Liver (tissue), 9 donors: Measurements from ENCODE around the gene MYO1C. TPM values are rescaled to one million over a fixed set of nuclear protein-coding genes. Genes with fewer than 3 reads are reported as not detected.

ENCODE experiments used
- DNase-seq: peaks from one replicate; pipeline ENCODE4 v3.0.0-alpha.2; 2017; ENCODE audit warnings: low spot score
- H3K27ac ChIP-seq, 2 donors: one replicate each; pipeline ENCODE4 v1.7.0; 2013; ENCODE audit warnings: inconsistent platforms in 2 of 2, low read length in 2 of 2, control low read depth in 1 of 2, low read depth in 1 of 2, mild to moderate bottlenecking in 1 of 2
- H3K27me3 ChIP-seq, 4 donors: one replicate each; pipeline versions ENCODE4 v1.6.1 to v1.7.0; 2013; ENCODE audit warnings: low read length in 3 of 4, inconsistent platforms in 1 of 4, mild to moderate bottlenecking in 1 of 4, moderate library complexity in 1 of 4; ENCODE audit not compliant: control insufficient read depth in 4 of 4, insufficient read depth in 4 of 4
- H3K36me3 ChIP-seq, 4 donors: one replicate each; pipeline versions ENCODE4 v1.6.1 to v1.7.0; 2013; ENCODE audit warnings: low read length in 3 of 4, mild to moderate bottlenecking in 3 of 4, low read depth in 1 of 4, moderate library complexity in 1 of 4; ENCODE audit not compliant: control insufficient read depth in 4 of 4, insufficient read depth in 3 of 4
- H3K4me1 ChIP-seq, 4 donors: one replicate each; pipeline versions ENCODE4 v1.6.1 to v1.7.0; 2013; ENCODE audit warnings: low read length in 3 of 4, mild to moderate bottlenecking in 3 of 4, moderate library complexity in 1 of 4; ENCODE audit not compliant: control insufficient read depth in 4 of 4, insufficient read depth in 4 of 4
- H3K4me3 ChIP-seq, 3 donors: one replicate each; pipeline versions ENCODE4 v1.6.1 to v1.7.0; 2013; ENCODE audit warnings: low read length in 3 of 3, control low read depth in 1 of 3, low read depth in 1 of 3, mild to moderate bottlenecking in 1 of 3
- H3K9ac ChIP-seq, 2 donors: one replicate each; pipeline ENCODE4 v1.7.0; 2013; ENCODE audit warnings: low read length in 2 of 2, mild to moderate bottlenecking in 2 of 2, moderate library complexity in 2 of 2, control low read depth in 1 of 2, low read depth in 1 of 2
- H3K9me3 ChIP-seq, 4 donors: one replicate each; pipeline versions ENCODE4 v1.6.1 to v1.7.0; 2013; ENCODE audit warnings: low read length in 3 of 4; ENCODE audit not compliant: control insufficient read depth in 4 of 4
- ATF3 ChIP-seq: IDR thresholded peaks from 2 replicates; pipeline ENCODE4 v1.6.1; 2016; ENCODE audit warnings: antibody characterized with exemption
- CTCF ChIP-seq: fragments of 150-350 bp; IDR thresholded peaks from 2 replicates; pipeline ENCODE4 v1.5.1; 2017; ENCODE audit warnings: improper control_type of control experiment, low read depth, low read length; ENCODE audit not compliant: missing input control
- EGR1 ChIP-seq, 2 donors: IDR thresholded peaks; 2 replicates each; pipeline ENCODE4 v1.6.1; 2016 to 2018; ENCODE audit warnings: antibody characterized with exemption in 2 of 2, low read depth in 2 of 2
- FOXA1 ChIP-seq: IDR thresholded peaks from 2 replicates; pipeline ENCODE4 v1.6.1; 2016; ENCODE audit warnings: antibody characterized with exemption
- FOXA2 ChIP-seq: IDR thresholded peaks from 2 replicates; pipeline ENCODE4 v1.6.1; 2016; ENCODE audit warnings: antibody characterized with exemption
- GABPA ChIP-seq, 2 donors: IDR thresholded peaks in 1 of 2; conservative IDR thresholded peaks in 1 of 2; 2 replicates each; pipeline ENCODE4 v1.6.1; 2016; ENCODE audit warnings: antibody characterized with exemption in 2 of 2, mild to moderate bottlenecking in 1 of 2, moderate library complexity in 1 of 2
- HNF4A ChIP-seq, 2 donors: conservative IDR thresholded peaks; 2 replicates each; pipeline ENCODE4 v1.6.1; 2016; ENCODE audit warnings: antibody characterized with exemption in 2 of 2, mild to moderate bottlenecking in 2 of 2
- HNF4G ChIP-seq: IDR thresholded peaks from 2 replicates; pipeline ENCODE4 v1.6.1; 2016; ENCODE audit warnings: antibody characterized with exemption
- JUND ChIP-seq, 2 donors: IDR thresholded peaks; 2 replicates each; pipeline ENCODE4 v1.6.1; 2016; ENCODE audit warnings: antibody characterized with exemption in 2 of 2
- MAX ChIP-seq: IDR thresholded peaks from 2 replicates; pipeline ENCODE4 v1.6.1; 2016; ENCODE audit warnings: antibody characterized with exemption
- NR2F2 ChIP-seq: IDR thresholded peaks from 2 replicates; pipeline ENCODE4 v1.6.1; 2016; ENCODE audit warnings: antibody characterized with exemption
- RAD21 ChIP-seq, 2 donors: IDR thresholded peaks; 2 replicates each; pipeline ENCODE4 v1.6.1; 2016; ENCODE audit warnings: antibody characterized with exemption in 2 of 2, mild to moderate bottlenecking in 2 of 2
- REST ChIP-seq: IDR thresholded peaks from 2 replicates; pipeline ENCODE4 v1.6.1; 2016; ENCODE audit warnings: antibody characterized with exemption, mild to moderate bottlenecking
- SP1 ChIP-seq: IDR thresholded peaks from 2 replicates; pipeline ENCODE4 v1.6.1; 2018; ENCODE audit warnings: antibody characterized with exemption, mild to moderate bottlenecking
- TAF1 ChIP-seq: conservative IDR thresholded peaks from 2 replicates; pipeline ENCODE4 v1.6.1; 2016; ENCODE audit warnings: antibody characterized with exemption, mild to moderate bottlenecking
- YY1 ChIP-seq: IDR thresholded peaks from 2 replicates; pipeline ENCODE4 v1.6.1; 2016; ENCODE audit warnings: antibody characterized with exemption, mild to moderate bottlenecking
- ZBTB33 ChIP-seq: IDR thresholded peaks from 2 replicates; pipeline ENCODE4 v1.6.1; 2016; ENCODE audit warnings: antibody characterized with exemption
- WGBS: extraction: QIAGEN DNeasy Blood & Tissue Kit; methylation state at CpG from one replicate; pipeline ENCODE4 v1.1.7; 2013; 5-methylcytosine and 5-hydroxymethylcytosine counted together
- polyA plus RNA-seq, 2 donors: library from polyadenylated mRNA; stranded (reverse) in 1 of 2; unstranded in 1 of 2; fragments of 200-250 nt in 1 of 2; fragments of >200 nt in 1 of 2; fragmentation: Nextera tagmentation in 1 of 2; extraction: Ambion mirVana in 1 of 2; gene quantifications; one replicate each; pipeline versions ENCODE4 v1.2.1 to v1.2.3, GENCODE V29; 2013 to 2015
- total RNA-seq, 2 donors: library from RNA; depleted of rRNA; stranded (reverse); fragments of >200 nt; gene quantifications; one replicate each; pipeline ENCODE4 v1.2.3, GENCODE V29; 2014
- donor health status: healthy.
- donor health status: healthy.
- donor health status: healthy.
- donor health status: healthy.
- donor health status: healthy.

MYO1C gene
- total and polyA plus RNA-seq, 4 donors: 20.3 to 61.7 (median 28.2) TPM

- H3K36me3 ChIP-seq: peaks cover 5 to 41% (median 27%) of the 10 kb centered on the region in 4 donors
- 89% methylated on average over 2 of the region's 2 CpGs for WGBS
Measured at GRCh38 chr17:1420981-1421380, 71.5 kb downstream of the MYO1C start.

More at GRCh38 chr17:1420981-1421380, 71.5 kb downstream of the MYO1C start:
- Histone ChIP-seq H3K27me3 (no peaks in the 10 kb centered on the region), H3K4me3 (no peak overlapping the region), H3K9ac (no peak overlapping the region), H3K27ac (no peak overlapping the region), H3K4me1 (no peaks in the 10 kb centered on the region), H3K9me3 (no peaks in the 10 kb centered on the region)
- no peak for DNase-seq
- TF ChIP-seq YY1: no peak
- TF ChIP-seq ATF3: no peak
- TF ChIP-seq REST: no peak
- TF ChIP-seq MAX: no peak
- TF ChIP-seq JUND (IDR thresholded peaks at IDR 0.05): no peak
- no peak for TF ChIP-seq NR2F2
- TF ChIP-seq SP1: no peak
- TF ChIP-seq HNF4G: no peak
- no peak for TF ChIP-seq EGR1 (IDR thresholded peaks at IDR 0.05; ENCODE audit: low read depth in 2 of 2)
- TF ChIP-seq RAD21 (IDR thresholded peaks at IDR 0.05): no peak
- TF ChIP-seq CTCF: no peak
- TF ChIP-seq TAF1: no peak
- no peak for TF ChIP-seq ZBTB33
- no peak for TF ChIP-seq FOXA2
- TF ChIP-seq HNF4A (conservative IDR thresholded peaks at IDR 0.05): no peak
- TF ChIP-seq FOXA1: no peak
- TF ChIP-seq GABPA (IDR thresholded peaks at IDR 0.05 in 1 of 2, conservative IDR thresholded peaks at IDR 0.05 in 1 of 2): no peak
